ENCODE results near the gene KIF21B.
A peak's percentile ranks its signal among the peaks of the same experiment; 100 is the strongest.

The KIF21B gene

GRCh38 chr1:200989337-200989736 lies 34.2 kb downstream of the KIF21B start:
- DNase-seq, result no peak

- no peak for DNase-seq
Measured at GRCh38 chr1:200988693-200989092, 34.8 kb downstream of the KIF21B start.

- no peak for DNase-seq
Measured at GRCh38 chr1:200985481-200985880, 38.0 kb downstream of the KIF21B start.

GRCh38 chr1:200983035-200983561 lies 40.4 kb downstream of the KIF21B start:
- DNase-seq, result no peak

GRCh38 chr1:200982071-200982945 lies 41.2 kb downstream of the KIF21B start:
- no peak for DNase-seq

GRCh38 chr1:200981278-200981677 lies 42.2 kb downstream of the KIF21B start:
- no peak for DNase-seq

- no peak for DNase-seq
Measured at GRCh38 chr1:200980873-200981272, 42.6 kb downstream of the KIF21B start.

GRCh38 chr1:200980452-200980772 lies 43.1 kb downstream of the KIF21B start:
- no peak for DNase-seq

GRCh38 chr1:200979574-200980451 lies 43.7 kb downstream of the KIF21B start:
- peak; percentile 60 to 67 for DNase-seq

- no peak for DNase-seq
Measured at GRCh38 chr1:200977071-200977754, 46.3 kb downstream of the KIF21B start.

GRCh38 chr1:200976634-200977033 lies 46.9 kb downstream of the KIF21B start:
- DNase-seq, result no peak

- DNase-seq, result no peak
Measured at GRCh38 chr1:200975458-200975857, 48.1 kb downstream of the KIF21B start.

GRCh38 chr1:200974711-200975110 lies 48.8 kb downstream of the KIF21B start:
- DNase-seq, result no peak

GRCh38 chr1:200973937-200974657 lies 49.4 kb downstream of the KIF21B start:
- DNase-seq, result no peak

GRCh38 chr1:200972985-200973742 lies 50.4 kb downstream of the KIF21B start:
- no peak for DNase-seq

- peak; percentile 52 to 68 for DNase-seq
Measured at GRCh38 chr1:200971955-200972711, 51.4 kb downstream of the KIF21B start.

- DNase-seq, result no peak
Measured at GRCh38 chr1:200971428-200971903, 52.0 kb downstream of the KIF21B start.

- no peak for DNase-seq
Measured at GRCh38 chr1:200970771-200971427, 52.6 kb downstream of the KIF21B start.

- DNase-seq, result no peak
Measured at GRCh38 chr1:200969726-200970561, 53.6 kb downstream of the KIF21B start.

Measured in activated CD4-positive, alpha-beta T cell treated with anti-CD3 and anti-CD28 coated beads for 4 hours (primary cell).